Erythroblast (primary cell): ENCODE results near the gene PDE4D.

Experiments
- GATA1 ChIP-seq: IDR thresholded peaks from 2 replicates; pipeline ENCODE4 v1.6.1; 2011; ENCODE audit warnings: low read depth, mild to moderate bottlenecking, control low read depth, low read length, moderate library complexity
- POLR2A ChIP-seq: IDR thresholded peaks from 2 replicates; pipeline ENCODE4 v1.6.1; 2011; ENCODE audit warnings: mild to moderate bottlenecking, low read length

- no peak for TF ChIP-seq POLR2A
- TF ChIP-seq GATA1, result no peak
Observed at GRCh38 chr5:58967597-58968281, 925.8 kb downstream of the PDE4D start.
